Ovary (tissue), 9 donors: ENCODE data around the gene TENM3. TPM values are rescaled to one million over a fixed set of nuclear protein-coding genes. Genes with fewer than 3 reads are reported as not detected.

Experiments used
- DNase-seq, 5 donors: peaks; one replicate each; pipeline ENCODE4 v3.0.0-alpha.2; 2019 to 2020
- H3K27ac ChIP-seq, 2 donors: fragments of 200-600 bp; one replicate each; pipeline versions ENCODE4 v1.5.1 to v1.8.0; 2019 to 2022
- H3K27me3 ChIP-seq: fragments of 200-600 bp; one replicate; pipeline ENCODE4 v1.8.0; 2022
- H3K36me3 ChIP-seq: fragments of 200-600 bp; sonication (generic); one replicate; pipeline ENCODE4 v1.5.1; 2019
- H3K4me1 ChIP-seq: one replicate; pipeline ENCODE4 v1.8.1; 2013; ENCODE audit warnings: mild to moderate bottlenecking, moderate library complexity; ENCODE audit not compliant: insufficient read depth
- H3K4me3 ChIP-seq: fragments of 200-600 bp; sonication (generic); one replicate; pipeline ENCODE4 v1.5.1; 2017
- H3K9me3 ChIP-seq, 2 donors: fragments of 200-600 bp in 1 of 2; sonication (generic) in 1 of 2; one replicate each; pipeline versions ENCODE4 v1.5.1 to v1.8.1; 2013 to 2019; ENCODE audit warnings: mild to moderate bottlenecking in 1 of 2, moderate library complexity in 1 of 2
- CTCF ChIP-seq, 3 donors: fragments of 450-650 bp in 2 of 3; fragments of 200-600 bp in 1 of 3; IDR thresholded peaks; one replicate each; pipeline versions ENCODE4 v1.5.1 to v1.8.0; 2016 to 2022; ENCODE audit warnings: antibody characterized with exemption in 3 of 3, mild to moderate bottlenecking in 1 of 3
- EP300 ChIP-seq: sonication (generic); formaldehyde crosslinking; IDR thresholded peaks from one replicate; pipeline ENCODE4 v1.6.1; 2017; ENCODE audit warnings: antibody characterized with exemption
- POLR2A ChIP-seq: fragments of 450-650 bp; IDR thresholded peaks from one replicate; pipeline ENCODE4 v1.6.1; 2017; ENCODE audit warnings: antibody characterized with exemption, mild to moderate bottlenecking, moderate library complexity
- WGBS, 3 donors: extraction: QIAGEN DNeasy Blood & Tissue Kit in 1 of 3; methylation state at CpG; one replicate each; pipeline versions ENCODE4 v1.1.5 to v1.1.7; 2013 to 2017; 5-methylcytosine and 5-hydroxymethylcytosine counted together
- intact Hi-C, 4 donors: fragments of 100-400 bp; cut with DNase I; formaldehyde crosslinking; loops; one replicate each; pipeline versions ENCODE4 v1.11.0 to v1.15.1; 2022 to 2023
- polyA plus RNA-seq, 2 donors: library from polyadenylated mRNA; stranded (reverse); fragments of 200-250 nt in 1 of 2; fragments of 350-450 nt in 1 of 2; fragmentation: Illumina TruSeq in 1 of 2; extraction: RNeasy Lipid Tissue Mini Kit (QIAGEN cat#74804) in 1 of 2; gene quantifications; one replicate each; pipeline ENCODE4 v1.2.3, GENCODE V29; 2013 to 2014
- total RNA-seq, 7 donors: library from RNA; depleted of rRNA in 2 of 7; stranded (reverse); fragments of >200 nt in 2 of 7; fragmentation: NEBNext Ultra II Directional in 3 of 7; extraction: Animal tissue kit (Norgen Biotek cat#: 25700) in 3 of 7; gene quantifications; one replicate each; pipeline versions ENCODE4 v1.1.0 to v1.2.4, GENCODE V29; 2016 to 2023
- donor health status: DM: no; HTN: no; CAD: no; lungs with moderate emphysema.
- donor health status: DM: no; HTN: no; CAD: no.
- donor health status: Bipolar disorder and iron deficiency.
- donor health status: DM: yes; HTN: yes; CAD: no.
- donor health status: DM: no; HTN: no; CAD: no.
- donor health status: DM: yes; HTN: yes; CAD: no.

Gene TENM3
- total and polyA plus RNA-seq, 9 donors = 0.82 to 16.1 (median 5.7) TPM

- 78 to 83% (median 82%) methylated on average over 7 of the region's 7 CpGs for WGBS, 3 donors
- Histone ChIP-seq H3K27ac (no peak overlapping the region), H3K4me3 (no peak overlapping the region), H3K36me3 (no peaks in the 10 kb centered on the region), H3K27me3 (no peaks in the 10 kb centered on the region), H3K4me1 (no peaks in the 10 kb centered on the region), H3K9me3 (no peaks in the 10 kb centered on the region)
- intact Hi-C loops = no loop called here
- TF ChIP-seq POLR2A = no peak
- no peak for TF ChIP-seq CTCF (IDR thresholded peaks at IDR 0.05)
- no peak for TF ChIP-seq EP300
- no peak for DNase-seq
These were observed 177.0 kb downstream of the TENM3 start for GRCh38 chr4:182420189-182420588.

GRCh38 chr4:182421753-182422152 lies 178.6 kb downstream of the TENM3 start:
- no peak for DNase-seq

GRCh38 chr4:182425302-182425701 lies 182.1 kb downstream of the TENM3 start:
- Histone ChIP-seq H3K4me1 (no peaks in the 10 kb centered on the region), H3K4me3 (no peak overlapping the region), H3K27me3 (no peaks in the 10 kb centered on the region), H3K27ac (no peak overlapping the region), H3K9me3 (no peaks in the 10 kb centered on the region), H3K36me3 (no peaks in the 10 kb centered on the region)
- TF ChIP-seq POLR2A (no peak), CTCF (IDR thresholded peaks at IDR 0.05) (no peak), EP300 (no peak)
- DNase-seq = no peak
- intact Hi-C loops = no loop called here
- 86 to 89% (median 88%) methylated on average over 2 of the region's 2 CpGs for WGBS, 3 donors

More at GRCh38 chr4:182421753-182422152, 178.6 kb downstream of the TENM3 start:
- no peaks in the 10 kb centered on the region for H3K4me1 ChIP-seq
- no peak overlapping the region for H3K27ac ChIP-seq
- no peaks in the 10 kb centered on the region for H3K36me3 ChIP-seq
- intact Hi-C loops = no loop called here
- no peak for TF ChIP-seq CTCF (IDR thresholded peaks at IDR 0.05)
- TF ChIP-seq EP300 = no peak
- no peak for TF ChIP-seq POLR2A
- H3K9me3 ChIP-seq = no peaks in the 10 kb centered on the region
- no peak overlapping the region for H3K4me3 ChIP-seq
- WGBS, 3 donors = 22 to 44% (median 28%) methylated on average over 5 of the region's 5 CpGs
- no peaks in the 10 kb centered on the region for H3K27me3 ChIP-seq

- no peaks in the 10 kb centered on the region for H3K9me3 ChIP-seq
- H3K27me3 ChIP-seq = no peaks in the 10 kb centered on the region
- no peak overlapping the region for H3K4me3 ChIP-seq
- H3K27ac ChIP-seq = no peak overlapping the region
- intact Hi-C loops = no loop called here
- TF ChIP-seq EP300 (no peak), POLR2A (no peak), CTCF (IDR thresholded peaks at IDR 0.05) (no peak)
- no peaks in the 10 kb centered on the region for H3K4me1 ChIP-seq
- DNase-seq = no peak
- H3K36me3 ChIP-seq = no peaks in the 10 kb centered on the region
- 9 to 27% (median 24%) methylated on average over 1 of the region's 1 CpG for WGBS, 3 donors
These were observed 183.7 kb downstream of the TENM3 start for GRCh38 chr4:182426901-182427300.
